ENCODE results near the gene FAM43A.

DNA sequence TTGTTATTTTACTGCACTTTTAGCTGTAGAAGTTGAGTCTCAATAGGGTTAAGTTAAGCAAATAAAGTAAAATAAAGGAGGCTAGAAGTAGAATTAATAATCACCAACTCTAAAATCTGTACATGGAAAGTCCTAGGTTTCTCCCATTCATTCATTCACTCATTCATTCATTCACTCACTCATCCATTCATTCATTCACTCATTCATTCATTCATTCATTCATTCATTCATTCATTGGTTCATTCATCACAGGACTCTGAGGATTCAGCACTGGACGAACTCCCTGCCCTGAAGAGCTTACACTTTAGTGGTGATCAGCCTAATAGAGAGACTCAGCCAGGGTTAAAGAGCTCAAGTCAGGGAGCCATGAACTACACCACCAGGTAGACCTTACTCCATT is 9.2 kb upstream of the FAM43A start:
- TF ChIP-seq, protein P1, sequence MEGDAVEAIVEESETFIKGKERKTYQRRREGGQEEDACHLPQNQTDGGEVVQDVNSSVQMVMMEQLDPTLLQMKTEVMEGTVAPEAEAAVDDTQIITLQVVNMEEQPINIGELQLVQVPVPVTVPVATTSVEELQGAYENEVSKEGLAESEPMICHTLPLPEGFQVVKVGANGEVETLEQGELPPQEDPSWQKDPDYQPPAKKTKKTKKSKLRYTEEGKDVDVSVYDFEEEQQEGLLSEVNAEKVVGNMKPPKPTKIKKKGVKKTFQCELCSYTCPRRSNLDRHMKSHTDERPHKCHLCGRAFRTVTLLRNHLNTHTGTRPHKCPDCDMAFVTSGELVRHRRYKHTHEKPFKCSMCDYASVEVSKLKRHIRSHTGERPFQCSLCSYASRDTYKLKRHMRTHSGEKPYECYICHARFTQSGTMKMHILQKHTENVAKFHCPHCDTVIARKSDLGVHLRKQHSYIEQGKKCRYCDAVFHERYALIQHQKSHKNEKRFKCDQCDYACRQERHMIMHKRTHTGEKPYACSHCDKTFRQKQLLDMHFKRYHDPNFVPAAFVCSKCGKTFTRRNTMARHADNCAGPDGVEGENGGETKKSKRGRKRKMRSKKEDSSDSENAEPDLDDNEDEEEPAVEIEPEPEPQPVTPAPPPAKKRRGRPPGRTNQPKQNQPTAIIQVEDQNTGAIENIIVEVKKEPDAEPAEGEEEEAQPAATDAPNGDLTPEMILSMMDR (IDR thresholded peaks at IDR 0.05): no peak
- TF ChIP-seq POLR2A (IDR thresholded peaks at IDR 0.05): no peak
